Measurements from ENCODE around the gene HTR2B.

DNA sequence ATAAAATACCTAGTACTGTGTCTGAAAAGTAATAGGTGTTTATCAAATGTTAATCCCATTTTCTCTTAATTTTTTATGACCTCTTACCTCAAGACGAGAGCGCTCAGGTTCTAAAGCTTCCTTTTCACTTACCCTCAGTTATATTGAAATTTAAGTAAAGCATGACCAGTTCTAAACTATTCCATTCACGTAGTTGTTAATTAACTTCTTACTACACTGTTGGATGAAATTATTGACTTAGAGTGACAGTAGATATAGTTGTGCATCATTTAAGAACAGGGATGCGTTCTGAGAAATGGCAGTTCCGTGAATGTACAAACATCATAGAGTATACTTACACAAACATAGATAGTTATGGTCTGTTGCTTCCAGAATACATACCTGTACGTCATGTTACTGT lies 20.1 kb upstream of the HTR2B start:
- TF ChIP-seq EZH2phosphoT487 (IDR thresholded peaks at IDR 0.05; ENCODE audit: borderline replicate concordance, low read depth, low read length) = no peak
- TF ChIP-seq, protein P1, sequence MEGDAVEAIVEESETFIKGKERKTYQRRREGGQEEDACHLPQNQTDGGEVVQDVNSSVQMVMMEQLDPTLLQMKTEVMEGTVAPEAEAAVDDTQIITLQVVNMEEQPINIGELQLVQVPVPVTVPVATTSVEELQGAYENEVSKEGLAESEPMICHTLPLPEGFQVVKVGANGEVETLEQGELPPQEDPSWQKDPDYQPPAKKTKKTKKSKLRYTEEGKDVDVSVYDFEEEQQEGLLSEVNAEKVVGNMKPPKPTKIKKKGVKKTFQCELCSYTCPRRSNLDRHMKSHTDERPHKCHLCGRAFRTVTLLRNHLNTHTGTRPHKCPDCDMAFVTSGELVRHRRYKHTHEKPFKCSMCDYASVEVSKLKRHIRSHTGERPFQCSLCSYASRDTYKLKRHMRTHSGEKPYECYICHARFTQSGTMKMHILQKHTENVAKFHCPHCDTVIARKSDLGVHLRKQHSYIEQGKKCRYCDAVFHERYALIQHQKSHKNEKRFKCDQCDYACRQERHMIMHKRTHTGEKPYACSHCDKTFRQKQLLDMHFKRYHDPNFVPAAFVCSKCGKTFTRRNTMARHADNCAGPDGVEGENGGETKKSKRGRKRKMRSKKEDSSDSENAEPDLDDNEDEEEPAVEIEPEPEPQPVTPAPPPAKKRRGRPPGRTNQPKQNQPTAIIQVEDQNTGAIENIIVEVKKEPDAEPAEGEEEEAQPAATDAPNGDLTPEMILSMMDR (conservative IDR thresholded peaks at IDR 0.05; ENCODE audit: low read length) = no peak
